Transverse colon (tissue), 3 donors: Measurements from ENCODE around the gene ZNF319.

Experiments
- CTCF ChIP-seq, 5 experiments: fragments of 200-600 bp in 3 of 5; fragments of 450-650 bp in 2 of 5; sonication (generic) in 3 of 5; IDR thresholded peaks; 1 replicate in 2 of 5; 2 replicates in 3 of 5; pipeline ENCODE4 v1.5.1; 2016 to 2017; ENCODE audit warnings: antibody characterized with exemption in 5 of 5, inconsistent platforms in 3 of 5, mild to moderate bottlenecking in 2 of 5, moderate library complexity in 1 of 5
- EP300 ChIP-seq: sonication (generic); formaldehyde crosslinking; IDR thresholded peaks from one replicate; pipeline ENCODE4 v1.6.1; 2017; ENCODE audit warnings: antibody characterized with exemption, low read depth
- POLR2A ChIP-seq: fragments of 450-650 bp; IDR thresholded peaks from one replicate; pipeline ENCODE4 v1.6.1; 2016; ENCODE audit warnings: antibody characterized with exemption, mild to moderate bottlenecking, moderate library complexity

GRCh38 chr16:58043571-58044155 is 43.2 kb upstream of the ZNF319 start:
- TF ChIP-seq CTCF (IDR thresholded peaks at IDR 0.05): no peak
- TF ChIP-seq POLR2A: no peak
- TF ChIP-seq EP300: no peak
